Stomach (tissue), 4 donors: Measurements from ENCODE around the gene GMDS.

Source experiments
- CTCF ChIP-seq, 7 experiments: fragments of 450-650 bp in 4 of 7; fragments of 200-600 bp in 3 of 7; sonication (generic) in 3 of 7; IDR thresholded peaks; one replicate each; pipeline ENCODE4 v1.5.1; 2016 to 2019; ENCODE audit warnings: antibody characterized with exemption in 7 of 7, control low read depth in 2 of 7, mild to moderate bottlenecking in 1 of 7
- POLR2A ChIP-seq, 4 donors: fragments of 450-650 bp; IDR thresholded peaks; one replicate each; pipeline ENCODE4 v1.6.1; 2016; ENCODE audit warnings: antibody characterized with exemption in 4 of 4, control low read depth in 2 of 4, mild to moderate bottlenecking in 1 of 4, moderate library complexity in 1 of 4

- no peak for TF ChIP-seq CTCF (IDR thresholded peaks at IDR 0.05)
- TF ChIP-seq POLR2A (IDR thresholded peaks at IDR 0.05), result no peak
Measured at GRCh38 chr6:2231438-2231837, 14.0 kb downstream of the GMDS start.
